HG03097 (cell line): ENCODE data around the gene EEF1AKMT4.

ENCODE experiments used
- ATAC-seq: cut with Tn5 transposase; IDR thresholded peaks from one replicate; pipeline ENCODE4 v1.9.1; 2021; ENCODE audit not compliant: unreplicated experiment, low FRiP score

The EEF1AKMT4 gene

GRCh38 chr3:184235381-184236032 lies 14.0 kb upstream of the EEF1AKMT4 start:
- ATAC-seq = no peak

GRCh38 chr3:184236033-184236410 lies 13.4 kb upstream of the EEF1AKMT4 start:
- no peak for ATAC-seq

GRCh38 chr3:184236636-184237035 lies 12.8 kb upstream of the EEF1AKMT4 start:
- no peak for ATAC-seq

- no peak for ATAC-seq
Observed at GRCh38 chr3:184237211-184237610, 12.3 kb upstream of the EEF1AKMT4 start.

- no peak for ATAC-seq
Observed at GRCh38 chr3:184237807-184238206, 11.7 kb upstream of the EEF1AKMT4 start.

GRCh38 chr3:184238246-184238818 lies 11.1 kb upstream of the EEF1AKMT4 start:
- no peak for ATAC-seq

- no peak for ATAC-seq
Observed at GRCh38 chr3:184239221-184239620, 10.3 kb upstream of the EEF1AKMT4 start.

GRCh38 chr3:184239708-184240107 lies 9.8 kb upstream of the EEF1AKMT4 start:
- no peak for ATAC-seq

GRCh38 chr3:184240384-184241140 lies 8.9 kb upstream of the EEF1AKMT4 start:
- no peak for ATAC-seq

- ATAC-seq = no peak
Observed at GRCh38 chr3:184241141-184241446, 8.4 kb upstream of the EEF1AKMT4 start.

- ATAC-seq = no peak
Observed at GRCh38 chr3:184241447-184242296, 7.8 kb upstream of the EEF1AKMT4 start.

- no peak for ATAC-seq
Observed at GRCh38 chr3:184242297-184242685, 7.2 kb upstream of the EEF1AKMT4 start.

GRCh38 chr3:184248454-184249411 lies 739 bp upstream of the EEF1AKMT4 start, which contains the start of gene ALG3:
Gene ALG3, minus strand, starts transcription at chr3:184248962. Its CDS starts 22 bp downstream, at chr3:184248940.
- peak; percentile 47 for ATAC-seq

GRCh38 chr3:184250167-184250828 lies 826 bp downstream of the EEF1AKMT4 start:
- ATAC-seq = peak; percentile 54

GRCh38 chr3:184255291-184256039 lies 6.0 kb downstream of the EEF1AKMT4 start:
- no peak for ATAC-seq

GRCh38 chr3:184257083-184257915 lies 7.8 kb downstream of the EEF1AKMT4 start:
- no peak for ATAC-seq

GRCh38 chr3:184258926-184259325 lies 9.5 kb downstream of the EEF1AKMT4 start:
- ATAC-seq = no peak

GRCh38 chr3:184259396-184259877 lies 10.0 kb downstream of the EEF1AKMT4 start:
- ATAC-seq = no peak
